HG03460 (cell line): ENCODE measurements around the gene KIF26A.
"Not testable (repeated sequence)": the region's sequence is repeated elsewhere in the genome, so short reads cannot be mapped to it uniquely, and the experiment has no call there.

ENCODE experiments used
- ATAC-seq: cut with Tn5 transposase; IDR thresholded peaks from one replicate; pipeline ENCODE4 v1.9.1; 2021; ENCODE audit not compliant: unreplicated experiment

KIF26A gene

GRCh38 chr14:104143521-104144452 lies 5.4 kb downstream of the KIF26A start:
- no peak for ATAC-seq

- ATAC-seq: no peak
Observed at GRCh38 chr14:104144453-104144790, 6.0 kb downstream of the KIF26A start.

- ATAC-seq: no peak
Observed at GRCh38 chr14:104144911-104145825, 6.8 kb downstream of the KIF26A start.

GRCh38 chr14:104145826-104146601 lies 7.6 kb downstream of the KIF26A start:
- ATAC-seq: no peak

GRCh38 chr14:104146651-104147345 lies 8.4 kb downstream of the KIF26A start:
- no peak for ATAC-seq

- ATAC-seq: no peak
Observed at GRCh38 chr14:104147346-104148125, 9.1 kb downstream of the KIF26A start.

GRCh38 chr14:104148433-104149277 lies 10.3 kb downstream of the KIF26A start:
- ATAC-seq: no peak

GRCh38 chr14:104149278-104149595 lies 10.8 kb downstream of the KIF26A start:
- ATAC-seq: no peak

GRCh38 chr14:104149617-104150135 lies 11.3 kb downstream of the KIF26A start:
- ATAC-seq: no peak

- ATAC-seq: no peak
Observed at GRCh38 chr14:104150136-104151025, 12.0 kb downstream of the KIF26A start.

- ATAC-seq: no peak
Observed at GRCh38 chr14:104151026-104151381, 12.6 kb downstream of the KIF26A start.

- ATAC-seq: no peak
Observed at GRCh38 chr14:104151566-104152245, 13.3 kb downstream of the KIF26A start.

- ATAC-seq: no peak
Observed at GRCh38 chr14:104152246-104152575, 13.8 kb downstream of the KIF26A start.

- no peak for ATAC-seq
Observed at GRCh38 chr14:104152686-104153393, 14.5 kb downstream of the KIF26A start.

- not testable (repeated sequence) for ATAC-seq
Observed at GRCh38 chr14:104153394-104153755, 15.0 kb downstream of the KIF26A start.

GRCh38 chr14:104154246-104154645 lies 15.9 kb downstream of the KIF26A start:
- ATAC-seq: no peak

GRCh38 chr14:104155513-104155912 lies 17.1 kb downstream of the KIF26A start:
- no peak for ATAC-seq
